ENCODE results near the gene FER. TPM values are rescaled to one million over a fixed set of nuclear protein-coding genes. Genes with fewer than 3 reads are reported as not detected.

FER gene
- total and polyA plus RNA-seq, 8 donors, result 1.4 to 15.3 (median 6.2) TPM

- 98 to 99% methylated on average over 2 of the region's 2 CpGs for WGBS, 2 donors
- no peak for ATAC-seq
- Histone ChIP-seq H3K27ac (no peak overlapping the region), H3K9me3 (no peaks in the 10 kb centered on the region), H3K36me3 (no peaks in the 10 kb centered on the region), H3K4me3 (no peak overlapping the region), H3K27me3 (no peaks in the 10 kb centered on the region), H3K4me1 (no peaks in the 10 kb centered on the region)
- no peak for TF ChIP-seq CTCF (IDR thresholded peaks at IDR 0.05)
- FAIRE-seq, result no peak
- intact Hi-C loops (cut with DNase I), result no loop called here
- DNase-seq, result no peak
These were observed 449.1 kb downstream of the FER start for GRCh38 chr5:109196823-109197160.

- Histone ChIP-seq H3K9me3 (no peaks in the 10 kb centered on the region), H3K27me3 (no peaks in the 10 kb centered on the region), H3K4me3 (no peak overlapping the region), H3K36me3 (no peaks in the 10 kb centered on the region), H3K4me1 (no peaks in the 10 kb centered on the region), H3K27ac (no peak overlapping the region)
- intact Hi-C loops (cut with DNase I), result no loop called here
- no peak for ATAC-seq
- no peak for TF ChIP-seq CTCF (IDR thresholded peaks at IDR 0.05)
- 76% methylated on average over 2 of the region's 2 CpGs for WGBS, 2 donors
- no peak for FAIRE-seq
- DNase-seq, result no peak
These were observed 451.6 kb downstream of the FER start for GRCh38 chr5:109199289-109199688.

GRCh38 chr5:109199799-109200620, 452.3 kb downstream of the FER start:
- FAIRE-seq (no peak), ATAC-seq (no peak), DNase-seq (no peak)
- Histone ChIP-seq H3K4me3 (no peak overlapping the region), H3K9me3 (no peaks in the 10 kb centered on the region), H3K36me3 (no peaks in the 10 kb centered on the region), H3K4me1 (no peaks in the 10 kb centered on the region), H3K27me3 (no peaks in the 10 kb centered on the region), H3K27ac (no peak overlapping the region)
- intact Hi-C loops (cut with DNase I), result no loop called here
- WGBS, 2 donors, result 68 to 75% methylated on average over 5 of the region's 5 CpGs
- no peak for TF ChIP-seq CTCF (IDR thresholded peaks at IDR 0.05)

GRCh38 chr5:109215040-109215439, 467.3 kb downstream of the FER start:
- Histone ChIP-seq H3K4me3 (no peak overlapping the region), H3K27me3 (no peaks in the 10 kb centered on the region), H3K4me1 (no peaks in the 10 kb centered on the region), H3K27ac (no peak overlapping the region), H3K9me3 (no peaks in the 10 kb centered on the region), H3K36me3 (no peaks in the 10 kb centered on the region)
- TF ChIP-seq CTCF (IDR thresholded peaks at IDR 0.05), result no peak
- intact Hi-C loops (cut with DNase I), result no loop called here
- no peak for FAIRE-seq
- no peak for DNase-seq
- ATAC-seq, result no peak
- WGBS, 2 donors, result 83 to 90% methylated on average over 3 of the region's 3 CpGs

- no peak for FAIRE-seq
- Histone ChIP-seq H3K27me3 (no peaks in the 10 kb centered on the region), H3K27ac (no peak overlapping the region), H3K36me3 (no peaks in the 10 kb centered on the region), H3K4me1 (no peaks in the 10 kb centered on the region), H3K9me3 (no peaks in the 10 kb centered on the region), H3K4me3 (no peak overlapping the region)
- 63 to 76% methylated on average over 4 of the region's 4 CpGs for WGBS, 2 donors
- ATAC-seq, result no peak
- no peak for DNase-seq
- intact Hi-C loops (cut with DNase I), result no loop called here
- TF ChIP-seq CTCF (IDR thresholded peaks at IDR 0.05), result no peak
These were observed 471.1 kb downstream of the FER start for GRCh38 chr5:109218818-109219217.

Data from pancreas (tissue), 10 donors.